Measurements from ENCODE around the gene TP53I13. TPM values are rescaled to one million over a fixed set of nuclear protein-coding genes. Genes with fewer than 3 reads are reported as not detected.

The TP53I13 gene
- total RNA-seq, 1 experiment from 2014 or later, result 33.3 TPM

DNA sequence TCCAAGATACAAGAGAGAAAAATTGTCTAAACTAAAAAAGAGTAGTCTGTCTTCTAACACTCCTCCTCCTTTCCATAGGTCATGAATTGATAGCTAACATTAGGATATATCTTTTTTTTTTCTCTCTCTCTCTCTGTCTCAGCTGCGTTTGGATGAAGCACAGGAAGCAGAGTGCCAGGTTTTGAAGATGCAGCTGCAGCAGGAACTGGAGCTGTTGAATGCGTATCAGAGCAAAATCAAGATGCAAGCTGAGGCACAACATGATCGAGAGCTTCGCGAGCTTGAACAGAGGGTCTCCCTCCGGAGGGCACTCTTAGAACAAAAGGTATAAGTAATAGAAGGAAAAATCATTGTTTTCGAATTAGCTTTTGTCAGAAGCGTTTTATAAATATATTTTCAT, 34.5 kb upstream of the TP53I13 start (continued):
- TF ChIP-seq CBX3 (IDR thresholded peaks at IDR 0.05; ENCODE audit: low read depth), result no peak
- TF ChIP-seq SP1 (IDR thresholded peaks at IDR 0.05; ENCODE audit: low read depth), result no peak
- TF ChIP-seq YY1 (IDR thresholded peaks at IDR 0.05; ENCODE audit: extremely low read depth, insufficient replicate concordance, low read depth, low read length), result no peak
- no peak for TF ChIP-seq TCF7L2 (IDR thresholded peaks at IDR 0.05; ENCODE audit: borderline replicate concordance, extremely low read depth, insufficient read depth, insufficient read length)
- TF ChIP-seq POLR2AphosphoS5 (IDR thresholded peaks at IDR 0.05; ENCODE audit: low read depth, low read length), result no peak
- no peak for TF ChIP-seq ELF1 (IDR thresholded peaks at IDR 0.05; ENCODE audit: borderline replicate concordance, low read depth)

GRCh38 chr17:29544066-29544465, 24.4 kb upstream of the TP53I13 start:
- ChIA-PET CTCF (no interaction called here), POLR2A (no interaction called here), RAD21 (ENCODE audit: low non-redundant PET in 1 of 2, low total read pairs in 2 of 2, uncharacterized antibody in 2 of 2, unreplicated experiment in 2 of 2) (no interaction called here)
- Histone ChIP-seq H3K36me3 (ENCODE audit: control insufficient read depth in 1 of 2, insufficient read depth in 2 of 2, low read length in 2 of 2) (peaks cover 11 to 17% of the 10 kb centered on the region in 2 experiments), H3K9me2 (ENCODE audit: insufficient read depth) (no peaks in the 10 kb centered on the region), H3K4me1 (ENCODE audit: control insufficient read depth in 1 of 2, insufficient read depth in 2 of 2, low read length in 2 of 2) (no peaks in the 10 kb centered on the region), H3K79me2 (ENCODE audit: insufficient read depth, low read length) (no peaks in the 10 kb centered on the region), H2AFZ (ENCODE audit: low read depth, low read length, poor library complexity, severe bottlenecking) (no peak overlapping the region), H3K9me3 (ENCODE audit: control insufficient read depth in 1 of 2, insufficient read depth in 1 of 2, low read depth in 1 of 2, low read length in 2 of 2) (no peaks in the 10 kb centered on the region), H3K27me3 (ENCODE audit: insufficient read depth, low read length) (no peaks in the 10 kb centered on the region), H3K4me3 (replicated peaks in 1 of 2; ENCODE audit: low read depth in 1 of 2, low read length in 2 of 2) (no peak overlapping the region), H4K20me1 (ENCODE audit: insufficient read depth) (no peaks in the 10 kb centered on the region), H3K27ac (ENCODE audit: low read depth, low read length) (no peak overlapping the region), H3K9ac (ENCODE audit: low read length) (no peak overlapping the region), H3K4me2 (ENCODE audit: low read length) (no peak overlapping the region)
- DNase-seq (ENCODE audit: low read depth, low spot score) (no peak), ATAC-seq (no peak)
- BruUV-seq (replicated peaks), result TSS peak; percentile 6
- intact Hi-C loops (cut with micrococcal nuclease), result no loop called here
- TF ChIP-seq EGR1 (IDR thresholded peaks at IDR 0.05; ENCODE audit: low read depth), result no peak
- no peak for TF ChIP-seq SP1 (IDR thresholded peaks at IDR 0.05; ENCODE audit: low read depth)
- no peak for TF ChIP-seq JUND (IDR thresholded peaks at IDR 0.05)
- no peak for TF ChIP-seq FOSL1 (IDR thresholded peaks at IDR 0.05; ENCODE audit: low read depth)
- TF ChIP-seq RAD21 (IDR thresholded peaks at IDR 0.05; ENCODE audit: low read depth), result no peak
- TF ChIP-seq TCF7L2 (IDR thresholded peaks at IDR 0.05; ENCODE audit: borderline replicate concordance, extremely low read depth, insufficient read depth, insufficient read length), result no peak
- no peak for TF ChIP-seq REST (IDR thresholded peaks at IDR 0.05; ENCODE audit: low read depth)
- TF ChIP-seq POLR2AphosphoS5 (IDR thresholded peaks at IDR 0.05; ENCODE audit: low read depth, low read length), result no peak
- no peak for TF ChIP-seq ATF3 (IDR thresholded peaks at IDR 0.05)
- no peak for TF ChIP-seq EZH2 (IDR thresholded peaks at IDR 0.05)
- TF ChIP-seq MAX (IDR thresholded peaks at IDR 0.05), result no peak
- no peak for TF ChIP-seq CEBPB (IDR thresholded peaks at IDR 0.05; ENCODE audit: low read depth)
- no peak for TF ChIP-seq ZFX (IDR thresholded peaks at IDR 0.05)
- no peak for TF ChIP-seq POLR2A (IDR thresholded peaks at IDR 0.05; ENCODE audit: borderline replicate concordance, extremely low read depth, insufficient read depth, insufficient read length)

All from HCT116 (cell line).